HCT116 (cell line): ENCODE data around the gene SH3TC2. TPM values are rescaled to one million over a fixed set of nuclear protein-coding genes. Genes with fewer than 3 reads are reported as not detected.

Experiments used
- ATAC-seq: fragments of 200-7000 bp; cut with Tn5 transposase; 2 replicates; pipeline ENCODE4 v1.9.1; 2020; ENCODE audit warnings: mild to moderate bottlenecking, moderate library complexity
- BruUV-seq: library from RNA; stranded (reverse); fragments of 400-500 nt; replicated peaks from 2 replicates; lab custom pipeline; 2021; lab: Mats Ljungman, UMichigan
- CTCF ChIA-PET: fragments of 300-600 bp; sonication (Branson Sonifier 250); formaldehyde crosslinking; loops from one replicate; lab custom pipeline; 2021; ENCODE audit warnings: antibody characterized with exemption; lab: Charles Lee
- POLR2A ChIA-PET: fragments of 300-600, 350-600 bp; sonication (Branson Sonifier 250); formaldehyde crosslinking; loops from one replicate; lab custom pipeline; 2021; ENCODE audit warnings: antibody characterized with exemption; lab: Charles Lee
- RAD21 ChIA-PET, 2 experiments: fragments of 300-600 bp; sonication (Branson Sonifier 250); formaldehyde crosslinking; loops; one replicate each; lab custom pipeline; 2023; ENCODE audit warnings: low total read pairs in 2 of 2; ENCODE audit not compliant: uncharacterized antibody in 2 of 2, unreplicated experiment in 2 of 2, low non-redundant PET in 1 of 2; lab: Charles Lee
- DNase-seq: peaks from one replicate; pipeline ENCODE4 v3.0.0-alpha.2; 2010; ENCODE audit warnings: low read depth, low spot score
- H2AFZ ChIP-seq: fragments of 200-600 bp; shearing (Covaris generic), sonication (generic); 2 replicates; pipeline ENCODE4 v1.6.1; 2017; ENCODE audit warnings: low read depth, mixed run types, mixed read lengths, antibody characterized with exemption, low read length; ENCODE audit not compliant: poor library complexity, severe bottlenecking
- H3K27ac ChIP-seq: 2 replicates; pipeline ENCODE4 v1.5.1; 2012; ENCODE audit warnings: low read depth, low read length
- H3K27me3 ChIP-seq: fragments of 200-600 bp; sonication (generic); 2 replicates; pipeline ENCODE4 v1.6.1; 2016; ENCODE audit warnings: mixed run types, low read length, mixed read lengths; ENCODE audit not compliant: insufficient read depth
- H3K36me3 ChIP-seq, 2 experiments: fragments of 200-500 bp in 1 of 2; fragments of 200-600 bp in 1 of 2; sonication (Bioruptor generic) in 1 of 2; sonication (generic) in 1 of 2; 2 replicates each; pipeline versions ENCODE4 v1.5.1 to v1.6.1; 2014 to 2016; ENCODE audit warnings: low read length in 2 of 2, inconsistent platforms in 1 of 2, mixed read lengths in 1 of 2, mixed run types in 1 of 2; ENCODE audit not compliant: insufficient read depth in 2 of 2, control insufficient read depth in 1 of 2
- H3K4me1 ChIP-seq, 2 experiments: fragments of 200-600 bp in 1 of 2; sonication (generic) in 1 of 2; 2 replicates each; pipeline versions ENCODE4 v1.5.1 to v1.6.1; 2012 to 2017; ENCODE audit warnings: low read length in 2 of 2, inconsistent platforms in 1 of 2, mild to moderate bottlenecking in 1 of 2, mixed read lengths in 1 of 2, mixed run types in 1 of 2, moderate library complexity in 1 of 2; ENCODE audit not compliant: insufficient read depth in 2 of 2, control insufficient read depth in 1 of 2
- H3K4me2 ChIP-seq: fragments of 200-600 bp; sonication (generic); 2 replicates; pipeline ENCODE4 v1.6.1; 2017; ENCODE audit warnings: mixed run types, low read length, mixed read lengths
- H3K4me3 ChIP-seq, 2 experiments: fragments of 200-600 bp in 1 of 2; sonication (generic) in 1 of 2; replicated peaks in 1 of 2; 2 replicates each; pipeline ENCODE4 v1.5.1; 2011 to 2016; ENCODE audit warnings: low read length in 2 of 2, control low read depth in 1 of 2, low read depth in 1 of 2, mild to moderate bottlenecking in 1 of 2, mixed read lengths in 1 of 2, mixed run types in 1 of 2
- H3K79me2 ChIP-seq: fragments of 200-600 bp; sonication (generic); 2 replicates; pipeline ENCODE4 v1.6.1; 2017; ENCODE audit warnings: mild to moderate bottlenecking, mixed run types, low read length, moderate library complexity, mixed read lengths; ENCODE audit not compliant: insufficient read depth
- H3K9ac ChIP-seq: fragments of 200-600 bp; sonication (generic); 2 replicates; pipeline ENCODE4 v1.6.1; 2016; ENCODE audit warnings: low read length, mixed read lengths
- H3K9me2 ChIP-seq: fragments of 200-600 bp; sonication (generic), shearing (Covaris generic); 2 replicates; pipeline ENCODE4 v1.6.1; 2017; ENCODE audit warnings: mixed run types, mild to moderate bottlenecking, moderate library complexity; ENCODE audit not compliant: insufficient read depth
- H3K9me3 ChIP-seq, 2 experiments: fragments of 200-500 bp in 1 of 2; fragments of 200-600 bp in 1 of 2; sonication (Bioruptor generic) in 1 of 2; sonication (generic) in 1 of 2; 2 replicates each; pipeline ENCODE4 v1.6.1; 2014 to 2017; ENCODE audit warnings: low read length in 2 of 2, mixed read lengths in 2 of 2, inconsistent platforms in 1 of 2, low read depth in 1 of 2, mild to moderate bottlenecking in 1 of 2, mixed run types in 1 of 2, moderate library complexity in 1 of 2; ENCODE audit not compliant: control insufficient read depth in 1 of 2, insufficient read depth in 1 of 2
- H4K20me1 ChIP-seq: fragments of 200-600 bp; sonication (generic), shearing (Covaris generic); 2 replicates; pipeline ENCODE4 v1.6.1; 2017; ENCODE audit warnings: mixed run types, mild to moderate bottlenecking, moderate library complexity; ENCODE audit not compliant: insufficient read depth
- ATF3 ChIP-seq: IDR thresholded peaks from 2 replicates; pipeline ENCODE4 v1.6.1; 2012
- ELF1 ChIP-seq: IDR thresholded peaks from 2 replicates; pipeline ENCODE4 v1.6.1; 2012; ENCODE audit warnings: low read depth, borderline replicate concordance
- EZH2phosphoT487 ChIP-seq: fragments of 200-600 bp; IDR thresholded peaks from 2 replicates; pipeline ENCODE4 v1.6.1; 2018; ENCODE audit warnings: antibody characterized with exemption, borderline replicate concordance
- JUND ChIP-seq: IDR thresholded peaks from 2 replicates; pipeline ENCODE4 v1.6.1; 2012
- POLR2A ChIP-seq: IDR thresholded peaks from 2 replicates; pipeline ENCODE4 v1.7.0; 2011; ENCODE audit warnings: borderline replicate concordance; ENCODE audit not compliant: insufficient read depth, insufficient read length; ENCODE audit errors: extremely low read depth
- POLR2AphosphoS5 ChIP-seq: IDR thresholded peaks from 2 replicates; pipeline ENCODE4 v1.6.1; 2011; ENCODE audit warnings: mild to moderate bottlenecking, low read depth, low read length, moderate library complexity
- RAD21 ChIP-seq: IDR thresholded peaks from 2 replicates; pipeline ENCODE4 v1.6.1; 2012; ENCODE audit warnings: low read depth, mild to moderate bottlenecking
- TCF7L2 ChIP-seq: IDR thresholded peaks from 2 replicates; pipeline ENCODE4 v1.7.0; 2011; ENCODE audit warnings: borderline replicate concordance, inconsistent platforms; ENCODE audit not compliant: insufficient read depth, insufficient read length; ENCODE audit errors: extremely low read depth
- ZBTB33 ChIP-seq: IDR thresholded peaks from 2 replicates; pipeline ENCODE4 v1.6.1; 2011; ENCODE audit warnings: mild to moderate bottlenecking, low read length, moderate library complexity; ENCODE audit not compliant: insufficient replicate concordance; ENCODE audit errors: extremely low read depth
- intact Hi-C: fragments of 100-400 bp; cut with micrococcal nuclease; formaldehyde crosslinking; loops from 2 replicates; pipeline ENCODE4 v1.10.0; 2022
- total RNA-seq: library from RNA; stranded (reverse); gene quantifications from one replicate; pipeline ENCODE4 v1.2.1, GENCODE V29; 2021; ENCODE audit not compliant: unreplicated experiment

Gene SH3TC2
- total RNA-seq, 1 experiment from 2014 or later, result 12.8 TPM

- no peak for TF ChIP-seq POLR2AphosphoS5
- TF ChIP-seq JUND, result no peak
- no peak for TF ChIP-seq EZH2phosphoT487
- TF ChIP-seq ZBTB33, result no peak
- TF ChIP-seq RAD21, result no peak
- TF ChIP-seq TCF7L2, result no peak
- no peak for TF ChIP-seq ATF3
- no peak for TF ChIP-seq POLR2A
- TF ChIP-seq ELF1, result no peak
Observed at GRCh38 chr5:149061341-149061740, 1.5 kb downstream of the SH3TC2 start (continued).

- peaks cover 18 to 53% of the 10 kb centered on the region in 2 experiments for H3K4me1 ChIP-seq
- H3K9ac ChIP-seq, result no peak overlapping the region
- H3K9me2 ChIP-seq, result no peaks in the 10 kb centered on the region
- H3K36me3 ChIP-seq, result no peaks in the 10 kb centered on the region
- DNase-seq, result no peak
- no peaks in the 10 kb centered on the region; the same call in 1 of the 2 replicates for H3K79me2 ChIP-seq
- no peak for TF ChIP-seq ELF1
- TF ChIP-seq, all 23 proteins: peak for 0
- Histone ChIP-seq H3K27ac (no peak overlapping the region), H3K4me3 (no peak overlapping the region), H3K9me3 (no peaks in the 10 kb centered on the region), H3K27me3 (no peaks in the 10 kb centered on the region), H3K4me2 (peak overlapping the region; percentile 25), H4K20me1 (no peaks in the 10 kb centered on the region), H2AFZ (no peak overlapping the region)
- ChIA-PET CTCF (no interaction called here), POLR2A (no interaction called here), RAD21 (no interaction called here)
- intact Hi-C loops, result no loop called here
- ATAC-seq, result no peak
- BruUV-seq, result no TSS peak
Observed at GRCh38 chr5:149060325-149060724, 2.5 kb downstream of the SH3TC2 start.
